Activated T-helper 17 cell treated with anti-CD3 and anti-CD28 coated beads, Interleukin-2, amount 50 U/mL, for 72 hours (primary cell): ENCODE results near the gene SERPINA4. TPM values are rescaled to one million over a fixed set of nuclear protein-coding genes. Genes with fewer than 3 reads are reported as not detected.

Source experiments
- ATAC-seq: fragments of 150-1000 bp; cut with Tn5 transposase; replicated peaks from 2 replicates; pipeline ENCODE4 v1.10.0; 2021; ENCODE audit warnings: mild to moderate bottlenecking, moderate library complexity
- H3K27ac Mint-ChIP-seq: one replicate; pipeline ENCODE4 v1.8.0; 2022; ENCODE audit warnings: mixed read lengths
- H3K27me3 Mint-ChIP-seq: one replicate; pipeline ENCODE4 v1.8.0; 2022; ENCODE audit warnings: mixed read lengths
- H3K36me3 Mint-ChIP-seq: one replicate; pipeline ENCODE4 v1.8.0; 2022; ENCODE audit warnings: low read depth, mild to moderate bottlenecking, mixed read lengths
- H3K4me1 Mint-ChIP-seq: one replicate; pipeline ENCODE4 v1.8.0; 2022; ENCODE audit warnings: mixed read lengths
- H3K4me3 Mint-ChIP-seq: one replicate; pipeline ENCODE4 v1.8.0; 2022; ENCODE audit warnings: mild to moderate bottlenecking, mixed read lengths
- H3K9me3 Mint-ChIP-seq: one replicate; pipeline ENCODE4 v1.8.0; 2022; ENCODE audit warnings: mixed read lengths
- total RNA-seq, 2 donors: library from RNA; stranded (reverse); gene quantifications; one replicate each; pipeline ENCODE4 v1.2.3, GENCODE V29; 2022

The SERPINA4 gene, protein sequence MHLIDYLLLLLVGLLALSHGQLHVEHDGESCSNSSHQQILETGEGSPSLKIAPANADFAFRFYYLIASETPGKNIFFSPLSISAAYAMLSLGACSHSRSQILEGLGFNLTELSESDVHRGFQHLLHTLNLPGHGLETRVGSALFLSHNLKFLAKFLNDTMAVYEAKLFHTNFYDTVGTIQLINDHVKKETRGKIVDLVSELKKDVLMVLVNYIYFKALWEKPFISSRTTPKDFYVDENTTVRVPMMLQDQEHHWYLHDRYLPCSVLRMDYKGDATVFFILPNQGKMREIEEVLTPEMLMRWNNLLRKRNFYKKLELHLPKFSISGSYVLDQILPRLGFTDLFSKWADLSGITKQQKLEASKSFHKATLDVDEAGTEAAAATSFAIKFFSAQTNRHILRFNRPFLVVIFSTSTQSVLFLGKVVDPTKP
- total RNA-seq: not detected

DNA sequence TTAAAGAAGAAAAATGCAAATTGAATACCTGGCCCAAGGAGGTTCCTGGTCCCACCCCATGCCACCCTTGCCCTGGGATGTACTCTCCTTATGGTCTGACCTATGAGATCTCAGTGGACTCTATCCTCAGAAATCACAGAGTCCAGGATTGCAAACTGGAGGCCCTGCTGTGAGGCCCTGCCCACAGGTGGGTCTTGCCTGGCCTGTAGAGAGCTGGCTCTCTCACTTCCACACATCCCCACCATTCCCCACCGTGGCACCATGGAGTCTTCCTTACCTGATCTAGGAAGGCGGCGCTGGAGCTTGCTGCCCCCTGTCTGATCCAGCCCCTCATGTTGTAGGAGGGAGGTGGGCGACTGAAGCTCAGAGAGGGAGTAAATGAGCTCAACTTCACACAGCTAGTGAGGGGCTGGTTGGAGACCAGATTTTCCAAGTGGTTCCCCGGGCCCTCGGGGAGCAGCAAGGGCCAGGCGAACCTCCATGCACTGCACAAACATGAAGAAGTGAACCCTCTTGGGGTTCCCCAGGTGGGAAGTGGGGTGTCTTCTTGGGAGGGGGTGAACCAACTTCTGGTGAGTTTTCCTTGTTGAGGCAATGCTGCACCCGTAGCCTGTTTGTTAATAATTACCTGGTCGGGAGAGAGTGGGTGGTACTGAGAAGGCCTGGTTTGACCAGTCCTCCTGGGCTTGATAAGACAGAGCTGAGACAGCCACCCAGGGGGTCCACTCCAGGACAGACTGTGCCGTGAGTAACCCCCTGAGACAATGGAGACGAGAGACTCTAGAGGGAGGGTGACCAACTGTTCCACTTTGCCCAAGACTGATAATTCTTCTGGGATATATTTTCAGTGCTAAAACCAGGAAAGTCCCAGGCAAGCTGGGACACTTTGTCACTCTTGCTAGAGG is at the start of gene SERPINA4:
Gene SERPINA4, plus strand, starts transcription at position 692 of the 905 bp plus-strand sequence. CDS start 2,041 bp downstream, outside the sequence.
- no peak within 1 kb of the TSS for H3K27ac Mint-ChIP-seq
- no peaks in the 10 kb centered on the region for H3K36me3 Mint-ChIP-seq
- H3K4me1 Mint-ChIP-seq: no peaks in the 10 kb centered on the region
- no peak within 1 kb of the TSS for H3K4me3 Mint-ChIP-seq
- peaks cover 16% of the 10 kb centered on the region for H3K27me3 Mint-ChIP-seq
- H3K9me3 Mint-ChIP-seq: peaks cover 3% of the 10 kb centered on the region
- ATAC-seq: no peak

DNA sequence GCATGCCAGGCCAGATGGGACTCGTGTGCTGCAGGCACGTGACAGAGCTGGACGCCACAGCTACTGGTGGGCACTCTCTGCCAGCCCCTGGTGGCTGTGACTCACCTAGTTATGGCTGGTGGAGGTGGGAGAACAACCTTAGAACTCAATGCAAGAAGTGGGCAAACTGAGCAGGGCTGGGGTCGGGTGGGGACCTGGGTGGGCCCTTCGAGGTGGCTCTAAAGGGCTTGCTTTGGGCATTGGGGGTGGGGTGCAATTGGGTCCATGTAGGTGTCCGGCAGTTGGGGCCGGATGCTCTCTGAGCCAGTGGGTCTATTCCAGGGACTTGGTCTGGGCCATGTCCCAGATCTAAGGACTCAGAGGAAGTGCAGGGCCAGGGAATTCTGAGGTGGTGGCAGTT is 46.9 kb upstream of the SERPINA4 start:
- Mint-ChIP-seq H3K4me3 (no peak overlapping the region), H3K27me3 (peaks cover 3% of the 10 kb centered on the region), H3K36me3 (no peaks in the 10 kb centered on the region), H3K9me3 (peaks cover 1% of the 10 kb centered on the region), H3K27ac (no peak overlapping the region), H3K4me1 (no peaks in the 10 kb centered on the region)
- ATAC-seq: no peak

DNA sequence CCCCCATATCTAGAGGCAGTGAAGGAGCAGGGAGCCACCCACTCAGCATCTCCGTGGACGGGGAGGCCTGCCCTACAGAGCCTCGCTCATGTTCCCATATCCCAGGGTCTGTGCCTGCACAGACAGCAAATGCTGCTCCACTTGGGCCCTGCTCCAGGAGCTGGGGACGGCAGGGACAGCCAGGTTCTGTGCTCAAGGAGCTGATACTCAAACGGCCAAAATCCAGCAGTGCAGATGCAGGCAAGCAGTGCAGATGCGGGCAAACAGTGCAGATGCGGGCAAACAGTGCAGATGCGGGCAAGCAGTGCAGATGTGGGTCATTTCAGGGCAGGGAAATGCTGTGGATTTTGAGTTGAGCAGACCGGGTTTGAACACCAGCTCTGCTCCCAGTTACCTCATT is 45.8 kb upstream of the SERPINA4 start:
- ATAC-seq: no peak
- no peak overlapping the region for H3K27ac Mint-ChIP-seq
- H3K4me1 Mint-ChIP-seq: no peaks in the 10 kb centered on the region
- H3K36me3 Mint-ChIP-seq: no peaks in the 10 kb centered on the region
- H3K4me3 Mint-ChIP-seq: no peak overlapping the region
- peaks cover 4% of the 10 kb centered on the region for H3K9me3 Mint-ChIP-seq
- H3K27me3 Mint-ChIP-seq: peaks cover 3% of the 10 kb centered on the region

DNA sequence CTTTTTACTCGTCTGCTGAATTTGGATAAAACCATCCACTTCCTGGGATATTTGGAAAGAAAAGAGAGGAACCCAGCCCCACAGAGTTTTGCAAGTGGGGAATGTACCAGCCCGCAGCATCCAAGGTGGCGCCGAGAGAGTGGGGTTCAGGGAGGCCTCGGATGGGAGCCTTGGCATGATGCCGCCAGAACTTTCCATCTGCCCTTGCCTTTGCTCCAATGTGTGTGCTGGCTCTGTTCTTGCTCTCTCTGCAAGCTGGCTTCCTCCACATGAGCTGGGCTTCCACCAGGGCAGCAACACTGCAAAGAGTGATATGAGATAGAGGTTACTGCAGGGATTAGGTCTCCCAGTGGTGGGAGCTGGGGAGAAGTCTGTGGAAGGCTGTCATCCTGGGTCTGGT is 45.4 kb upstream of the SERPINA4 start:
- ATAC-seq: no peak
- H3K27me3 Mint-ChIP-seq: peaks cover 3% of the 10 kb centered on the region
- H3K36me3 Mint-ChIP-seq: no peaks in the 10 kb centered on the region
- peaks cover 4% of the 10 kb centered on the region for H3K9me3 Mint-ChIP-seq
- H3K4me3 Mint-ChIP-seq: no peak overlapping the region
- H3K4me1 Mint-ChIP-seq: no peaks in the 10 kb centered on the region
- no peak overlapping the region for H3K27ac Mint-ChIP-seq

DNA sequence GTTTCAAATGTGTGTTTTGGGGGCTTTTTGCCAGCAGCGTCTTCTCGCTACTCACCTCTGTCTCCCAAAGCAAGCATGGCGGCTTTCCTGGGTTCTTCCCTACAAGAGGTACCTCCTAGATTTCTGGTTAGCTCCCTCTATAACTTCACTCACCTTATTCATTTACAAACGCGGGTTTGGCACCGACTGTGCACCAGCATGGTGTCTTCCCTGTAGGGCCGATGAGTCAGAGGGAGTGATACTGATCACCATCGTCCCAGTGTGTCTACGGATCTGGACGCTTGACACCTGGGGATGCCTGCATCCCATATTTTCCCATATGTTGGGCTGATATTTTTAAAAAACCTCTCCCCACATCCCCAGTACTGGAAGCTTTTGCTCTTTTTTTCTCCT is 44.0 kb upstream of the SERPINA4 start:
- Mint-ChIP-seq H3K4me3 (no peak overlapping the region), H3K4me1 (no peaks in the 10 kb centered on the region), H3K27me3 (peaks cover 3% of the 10 kb centered on the region), H3K36me3 (no peaks in the 10 kb centered on the region), H3K9me3 (peaks cover 4% of the 10 kb centered on the region), H3K27ac (no peak overlapping the region)
- ATAC-seq: no peak

DNA sequence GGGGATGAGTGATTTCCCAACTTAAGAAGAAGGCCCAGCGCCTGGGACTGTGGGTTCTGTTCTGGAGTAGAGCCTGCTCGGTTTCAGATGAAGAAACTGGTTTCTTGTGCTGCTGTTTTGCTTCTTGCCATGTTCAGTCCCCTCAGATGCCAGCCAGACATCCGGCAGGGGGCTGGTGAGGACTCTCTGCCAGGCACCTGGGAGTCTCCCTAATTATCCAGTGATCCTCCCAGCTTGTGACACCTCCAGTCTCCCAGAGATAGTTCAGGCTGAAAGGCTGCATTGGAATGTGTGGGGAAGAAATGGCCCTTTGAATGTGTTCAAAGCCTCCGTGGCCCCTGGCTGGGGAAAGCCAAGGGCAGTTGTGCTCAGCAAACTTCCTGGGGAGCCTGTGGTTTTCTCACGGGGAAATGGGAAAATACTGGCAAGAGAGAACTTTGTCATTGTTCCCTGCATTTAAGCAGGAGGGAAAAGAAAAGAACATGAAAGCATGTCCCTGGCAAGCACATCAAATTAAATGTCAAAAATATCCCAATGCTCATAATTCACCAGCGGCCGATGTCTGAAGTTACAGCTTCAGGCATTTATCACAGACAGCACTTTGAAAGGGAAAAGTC is 43.5 kb upstream of the SERPINA4 start:
- no peak overlapping the region for H3K4me3 Mint-ChIP-seq
- H3K9me3 Mint-ChIP-seq: peaks cover 4% of the 10 kb centered on the region
- no peaks in the 10 kb centered on the region for H3K4me1 Mint-ChIP-seq
- no peak overlapping the region for H3K27ac Mint-ChIP-seq
- ATAC-seq: no peak
- no peaks in the 10 kb centered on the region for H3K36me3 Mint-ChIP-seq
- peaks cover 3% of the 10 kb centered on the region for H3K27me3 Mint-ChIP-seq

DNA sequence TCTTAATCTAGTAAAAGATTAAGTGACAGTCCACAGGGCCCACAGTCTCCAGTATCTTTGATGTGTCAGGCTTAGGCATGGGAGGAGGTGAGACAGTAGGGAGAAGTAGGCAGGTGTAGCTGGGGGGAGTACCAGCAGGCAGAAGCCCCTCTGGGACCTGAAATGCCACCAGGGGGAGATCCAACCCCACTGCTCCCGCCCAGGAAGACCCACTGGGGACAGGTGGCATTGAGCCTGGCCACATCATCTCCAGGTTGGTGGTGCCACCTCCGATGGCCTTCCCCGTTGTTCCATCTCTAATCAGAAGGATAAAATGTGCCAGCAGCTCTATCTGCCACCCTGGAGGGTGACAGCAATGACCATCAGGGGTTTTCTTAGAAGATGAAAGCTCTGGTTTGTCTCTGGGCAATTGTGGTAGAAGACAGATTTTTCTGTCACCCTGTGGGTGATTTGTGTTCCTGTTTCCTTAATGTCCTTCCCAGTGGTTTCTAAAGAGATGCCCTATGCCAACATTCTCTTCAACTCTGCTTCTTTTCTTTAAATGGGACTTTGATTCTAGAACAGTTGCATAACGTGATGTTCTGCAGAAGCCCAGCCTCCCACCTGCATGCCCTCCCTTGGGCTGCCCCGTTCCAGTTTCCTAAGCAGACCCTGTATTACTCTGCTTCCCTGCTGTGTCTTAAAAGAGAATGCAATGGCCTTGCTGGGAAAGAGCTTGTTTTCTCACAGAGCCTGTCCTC is 39.7 kb upstream of the SERPINA4 start:
- Mint-ChIP-seq H3K27ac (no peak overlapping the region), H3K9me3 (peaks cover 4% of the 10 kb centered on the region), H3K27me3 (peaks cover 19% of the 10 kb centered on the region), H3K36me3 (no peaks in the 10 kb centered on the region), H3K4me3 (no peak overlapping the region), H3K4me1 (no peaks in the 10 kb centered on the region)
- no peak for ATAC-seq

DNA sequence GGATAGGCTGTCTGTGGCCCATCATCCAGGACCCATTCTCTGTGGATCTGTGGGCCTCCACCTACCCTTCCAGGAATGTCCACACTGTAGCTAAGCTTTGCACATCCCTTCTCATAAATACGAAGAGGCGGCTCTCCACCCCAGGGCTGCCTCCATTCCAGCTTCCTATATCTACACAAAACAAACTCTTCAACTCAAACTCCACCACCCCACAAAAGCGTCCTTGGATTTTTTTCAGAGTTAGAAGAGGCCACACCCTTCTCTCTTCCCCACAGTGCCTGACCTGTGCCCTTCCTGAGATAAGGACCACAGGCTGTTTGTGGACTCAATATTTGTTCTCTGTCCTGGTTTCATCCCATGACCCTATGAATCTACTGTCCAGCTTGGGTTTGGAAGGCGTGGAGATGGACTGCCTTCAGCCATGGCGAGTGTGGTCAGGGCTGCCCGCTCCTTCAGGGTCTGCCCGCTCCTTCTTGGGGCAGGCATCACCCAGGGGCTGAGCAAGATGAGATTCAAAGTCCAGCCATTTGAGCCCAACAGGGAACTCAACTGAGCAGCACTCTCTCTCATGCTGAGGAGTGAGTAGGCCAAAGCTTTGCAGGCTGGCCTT is 39.0 kb upstream of the SERPINA4 start:
- H3K27me3 Mint-ChIP-seq: peaks cover 24% of the 10 kb centered on the region
- peaks cover 4% of the 10 kb centered on the region for H3K9me3 Mint-ChIP-seq
- no peaks in the 10 kb centered on the region for H3K36me3 Mint-ChIP-seq
- no peak overlapping the region for H3K27ac Mint-ChIP-seq
- no peaks in the 10 kb centered on the region for H3K4me1 Mint-ChIP-seq
- no peak for ATAC-seq
- H3K4me3 Mint-ChIP-seq: no peak overlapping the region

DNA sequence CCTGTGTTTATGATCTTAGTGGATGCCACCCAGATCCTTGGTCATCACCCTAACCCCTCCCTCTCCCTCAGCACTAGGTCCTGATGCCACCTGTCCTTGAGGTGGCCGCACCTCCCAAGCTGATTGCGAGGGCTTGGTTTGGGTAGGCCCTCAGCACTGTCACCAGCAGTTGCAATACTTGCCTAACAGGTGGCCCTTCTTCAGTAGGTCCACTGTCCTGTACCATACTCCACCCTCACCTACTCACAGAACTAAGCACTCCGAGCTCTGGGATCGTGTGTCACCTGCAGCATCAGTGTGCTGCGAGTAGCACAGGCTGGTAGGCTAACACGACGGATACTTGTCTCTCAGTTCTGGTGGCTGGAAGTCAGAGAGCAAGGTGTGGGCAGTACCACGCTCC is 38.0 kb upstream of the SERPINA4 start:
- Mint-ChIP-seq H3K27me3 (peaks cover 26% of the 10 kb centered on the region), H3K9me3 (peaks cover 4% of the 10 kb centered on the region), H3K27ac (no peak overlapping the region), H3K36me3 (no peaks in the 10 kb centered on the region), H3K4me3 (no peak overlapping the region), H3K4me1 (no peaks in the 10 kb centered on the region)
- ATAC-seq: no peak

DNA sequence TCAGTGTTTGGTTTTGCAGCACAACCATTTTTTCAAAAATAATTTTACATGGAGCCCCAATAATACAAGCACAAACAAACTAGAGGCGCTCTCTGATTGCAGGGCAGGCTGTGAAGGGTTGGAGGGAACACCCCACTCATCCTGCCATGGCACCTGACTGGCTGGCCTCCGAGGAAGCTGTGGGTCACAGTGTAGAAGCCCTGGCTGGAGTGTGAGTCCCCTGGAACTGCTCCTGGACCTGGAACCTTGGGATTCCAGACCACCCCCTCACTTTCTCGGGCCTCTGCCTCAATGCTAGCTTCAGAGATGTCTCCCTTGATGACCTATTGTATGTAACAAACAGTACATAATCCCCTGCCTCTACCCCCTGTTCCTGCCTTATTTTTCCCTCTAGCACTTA is 37.1 kb upstream of the SERPINA4 start:
- Mint-ChIP-seq H3K27ac (no peak overlapping the region), H3K9me3 (peaks cover 4% of the 10 kb centered on the region), H3K4me1 (no peaks in the 10 kb centered on the region), H3K4me3 (no peak overlapping the region), H3K27me3 (peaks cover 26% of the 10 kb centered on the region), H3K36me3 (no peaks in the 10 kb centered on the region)
- no peak for ATAC-seq

DNA sequence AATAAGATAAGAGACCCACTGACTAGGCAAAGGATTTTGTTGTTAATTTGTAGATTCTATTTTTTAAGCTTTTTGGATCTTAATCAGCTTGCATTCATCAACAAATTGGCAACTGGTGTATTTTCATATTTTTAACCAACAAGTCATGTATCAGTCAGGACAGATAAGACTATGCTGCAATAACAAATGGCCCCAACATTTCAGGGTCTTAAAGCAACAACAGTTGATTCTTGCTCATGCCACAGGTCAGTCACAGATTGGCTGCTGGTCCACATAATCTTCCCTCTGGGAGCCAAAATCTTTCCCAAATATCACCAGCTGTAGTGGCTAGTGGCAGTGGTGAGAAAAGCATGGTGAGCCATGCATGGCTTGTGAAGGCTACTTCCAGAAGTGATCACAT is 30.1 kb upstream of the SERPINA4 start:
- H3K36me3 Mint-ChIP-seq: no peaks in the 10 kb centered on the region

DNA sequence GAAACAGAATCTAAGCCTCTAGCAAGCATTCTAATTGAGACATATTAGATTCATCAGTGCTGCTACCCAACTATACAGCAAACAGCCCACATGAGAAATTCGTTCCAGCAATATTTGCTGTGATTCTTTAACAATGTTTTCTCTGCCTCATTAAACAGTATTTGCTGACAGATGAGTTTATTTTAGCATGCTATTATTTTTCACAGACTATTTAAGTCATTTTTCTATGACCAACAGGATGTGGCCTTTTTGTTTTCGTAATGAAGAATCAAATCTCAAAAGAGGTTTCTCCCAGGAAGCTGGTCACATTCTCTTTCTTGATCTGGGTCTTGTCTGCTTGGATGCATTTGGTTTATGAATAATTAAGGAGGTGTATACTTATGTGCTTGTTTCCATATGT is 28.8 kb upstream of the SERPINA4 start:
- no peaks in the 10 kb centered on the region for H3K4me1 Mint-ChIP-seq
- no peak overlapping the region for H3K4me3 Mint-ChIP-seq
- H3K36me3 Mint-ChIP-seq: no peaks in the 10 kb centered on the region
- no peak overlapping the region for H3K27ac Mint-ChIP-seq
- ATAC-seq: no peak
- H3K9me3 Mint-ChIP-seq: no peaks in the 10 kb centered on the region
- H3K27me3 Mint-ChIP-seq: peaks cover 9% of the 10 kb centered on the region

More for the DNA sequence above, 30.1 kb upstream of the SERPINA4 start:
- H3K4me3 Mint-ChIP-seq: no peak overlapping the region
- H3K4me1 Mint-ChIP-seq: no peaks in the 10 kb centered on the region
- no peak for ATAC-seq
- H3K9me3 Mint-ChIP-seq: no peaks in the 10 kb centered on the region
- no peak overlapping the region for H3K27ac Mint-ChIP-seq
- peaks cover 16% of the 10 kb centered on the region for H3K27me3 Mint-ChIP-seq

DNA sequence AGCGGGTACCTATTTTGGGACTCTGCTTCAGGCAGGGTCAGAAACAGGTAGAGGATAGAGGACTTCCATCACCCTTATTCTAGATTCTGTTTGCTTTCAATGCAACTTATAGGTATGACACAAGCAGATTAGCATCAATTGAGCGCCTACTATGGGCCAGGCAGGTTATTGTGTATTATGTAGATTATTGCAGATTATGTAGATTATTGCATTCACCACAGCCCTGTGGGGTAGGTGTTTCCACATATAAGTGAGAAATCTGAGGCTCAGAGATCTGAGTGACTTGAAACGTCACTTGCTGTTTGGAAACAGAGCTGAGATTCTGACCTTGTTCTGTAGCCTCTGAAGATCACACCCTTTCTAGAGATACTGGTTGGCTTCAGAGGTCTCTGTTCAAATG is 25.7 kb upstream of the SERPINA4 start:
- Mint-ChIP-seq H3K27me3 (peaks cover 14% of the 10 kb centered on the region), H3K27ac (no peak overlapping the region), H3K36me3 (no peaks in the 10 kb centered on the region), H3K4me1 (no peaks in the 10 kb centered on the region), H3K9me3 (no peaks in the 10 kb centered on the region), H3K4me3 (no peak overlapping the region)
- no peak for ATAC-seq

DNA sequence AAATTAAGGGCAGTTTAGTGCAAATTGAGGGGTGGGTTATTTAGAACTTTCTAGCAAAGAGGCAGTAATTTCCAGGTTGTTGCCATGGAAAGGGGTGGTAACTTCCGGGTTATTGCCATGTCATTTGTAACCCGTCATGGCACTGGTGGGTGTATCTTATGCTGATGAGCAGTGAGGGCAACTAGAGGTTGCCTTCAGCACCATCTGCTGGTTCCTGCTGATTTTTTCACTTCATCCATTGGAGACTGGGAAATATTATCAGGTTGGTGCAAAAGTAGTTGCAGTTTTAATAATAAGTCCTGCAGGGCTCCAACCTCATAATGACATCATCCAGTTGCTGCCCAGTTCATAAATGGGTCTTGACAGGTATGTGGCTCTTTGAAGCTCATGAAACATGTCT is 24.4 kb upstream of the SERPINA4 start:
- Mint-ChIP-seq H3K27ac (no peak overlapping the region), H3K9me3 (no peaks in the 10 kb centered on the region), H3K27me3 (peaks cover 22% of the 10 kb centered on the region), H3K4me1 (no peaks in the 10 kb centered on the region), H3K4me3 (no peak overlapping the region), H3K36me3 (no peaks in the 10 kb centered on the region)
- no peak for ATAC-seq
